Fibroblast of skin of back (primary cell): ENCODE results near the gene XYLT1.

Experiments used
- DNase-seq: peaks from one replicate; pipeline ENCODE4 v3.0.0-alpha.2; 2013

Gene XYLT1

DNA sequence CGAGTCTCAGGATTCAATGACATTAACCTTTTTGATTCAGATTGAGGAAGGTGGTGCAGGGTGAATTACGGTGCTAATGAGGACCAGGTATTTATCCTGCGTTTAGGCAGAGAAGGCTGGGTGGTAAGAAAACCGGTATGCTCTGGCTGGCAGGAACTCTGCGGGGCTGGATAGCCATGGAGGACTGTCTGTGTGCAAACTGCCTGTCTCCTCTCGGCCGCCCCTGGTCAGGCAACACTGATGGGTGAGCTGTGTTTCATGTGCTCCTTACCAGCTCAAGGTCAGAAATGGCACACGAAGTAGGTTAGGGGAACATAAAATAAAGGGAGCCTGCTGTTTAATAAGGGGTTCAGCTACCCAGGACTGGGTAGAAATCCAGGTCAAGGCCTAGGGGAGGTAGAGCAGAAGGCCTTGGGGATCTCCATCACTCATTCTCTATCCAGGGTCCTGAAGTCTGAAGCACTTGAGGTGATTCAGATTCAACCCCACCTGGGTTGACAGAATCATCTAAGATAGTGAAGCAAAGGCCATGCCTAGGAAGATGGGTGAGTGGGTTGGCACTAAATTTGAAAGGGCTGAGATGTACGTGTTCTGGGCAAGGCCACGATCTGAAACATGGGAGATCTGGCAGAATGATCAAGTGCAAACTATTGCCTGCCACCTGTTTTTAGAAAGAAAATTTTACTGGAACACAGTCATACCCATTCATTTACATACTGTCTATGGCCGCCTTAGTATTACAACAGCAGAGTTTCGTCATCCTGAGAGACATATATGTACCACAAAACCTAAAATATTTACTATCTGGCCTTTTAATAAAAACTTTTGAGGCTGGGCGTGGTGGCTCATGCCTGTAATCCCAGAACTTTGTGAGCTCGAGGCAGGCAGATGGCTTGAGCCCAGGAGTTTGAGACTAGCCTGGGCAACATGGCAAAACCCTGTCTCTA, 292.5 kb downstream of the XYLT1 start:
- peak; percentile 11 for DNase-seq

DNA sequence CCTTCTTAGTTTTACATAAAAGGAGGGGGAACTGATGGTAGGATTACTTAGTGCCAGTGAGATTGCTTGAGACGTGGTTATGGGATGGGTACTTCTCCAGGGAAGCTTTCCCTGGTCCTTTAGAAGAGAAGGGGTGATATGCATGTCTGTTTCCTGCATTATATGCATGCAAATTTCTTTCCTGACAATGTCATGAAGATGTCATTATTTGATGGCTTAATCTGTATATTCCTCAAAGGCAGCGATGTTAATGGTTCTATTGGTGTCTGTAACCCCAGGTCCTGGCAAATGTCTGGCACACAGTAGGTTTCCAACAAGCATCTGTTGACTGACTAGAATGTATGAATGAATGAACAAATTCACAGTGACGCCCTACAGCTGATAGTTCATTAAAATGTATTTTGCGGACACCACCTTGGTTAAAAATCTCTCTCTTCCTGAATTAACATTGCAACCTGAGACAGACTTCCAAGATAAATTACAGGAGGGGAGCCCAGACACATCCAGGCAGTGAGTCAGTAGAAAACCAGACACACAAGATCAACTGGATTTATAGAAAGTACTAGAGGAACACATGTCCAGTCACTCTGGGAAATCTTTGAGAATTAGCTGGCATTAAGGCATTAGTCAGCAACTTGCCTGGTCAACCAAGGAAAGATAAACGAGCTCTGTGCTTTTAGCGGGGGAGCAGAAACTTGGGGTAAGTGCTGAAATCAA, 293.4 kb downstream of the XYLT1 start:
- peak; percentile 41 for DNase-seq

DNA sequence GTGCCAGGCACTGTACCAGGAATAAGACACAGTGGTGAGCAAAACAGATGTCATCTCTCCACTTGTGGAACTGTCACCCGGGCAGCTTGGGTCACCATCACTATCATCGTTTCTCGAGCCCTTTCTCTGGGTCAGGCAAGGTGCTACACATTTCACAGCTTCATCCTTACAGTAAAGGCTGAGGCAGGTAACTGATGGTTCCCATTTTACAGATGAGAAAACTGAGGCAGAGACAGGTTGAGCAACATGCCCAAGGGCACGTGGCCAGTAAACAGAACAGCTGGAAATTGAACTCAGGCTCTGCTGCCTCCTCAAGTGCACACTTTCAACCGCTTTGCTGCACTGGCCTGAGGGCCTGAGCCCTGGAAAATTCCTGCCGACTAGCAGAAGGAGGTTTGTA, 294.6 kb downstream of the XYLT1 start:
- no peak for DNase-seq

DNA sequence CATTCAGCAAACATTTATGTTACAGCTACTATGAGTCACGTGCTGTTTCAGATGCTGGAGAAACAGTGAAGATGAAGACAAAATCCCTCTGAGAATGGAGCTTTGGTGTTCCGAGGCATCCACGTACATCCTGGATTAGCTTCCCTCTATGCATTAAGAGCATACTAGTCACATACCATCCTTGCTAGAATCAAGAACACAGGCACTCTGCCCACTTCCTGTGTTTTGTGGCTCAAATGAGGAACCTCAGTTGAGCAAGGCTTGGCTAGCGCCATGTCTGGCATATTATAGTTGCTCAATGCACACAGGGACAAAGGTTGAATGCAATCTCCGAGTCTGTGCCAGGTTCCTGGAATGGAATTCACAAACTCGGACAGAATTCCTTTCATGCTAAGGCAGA, 297.5 kb downstream of the XYLT1 start:
- peak; percentile 57 for DNase-seq

DNA sequence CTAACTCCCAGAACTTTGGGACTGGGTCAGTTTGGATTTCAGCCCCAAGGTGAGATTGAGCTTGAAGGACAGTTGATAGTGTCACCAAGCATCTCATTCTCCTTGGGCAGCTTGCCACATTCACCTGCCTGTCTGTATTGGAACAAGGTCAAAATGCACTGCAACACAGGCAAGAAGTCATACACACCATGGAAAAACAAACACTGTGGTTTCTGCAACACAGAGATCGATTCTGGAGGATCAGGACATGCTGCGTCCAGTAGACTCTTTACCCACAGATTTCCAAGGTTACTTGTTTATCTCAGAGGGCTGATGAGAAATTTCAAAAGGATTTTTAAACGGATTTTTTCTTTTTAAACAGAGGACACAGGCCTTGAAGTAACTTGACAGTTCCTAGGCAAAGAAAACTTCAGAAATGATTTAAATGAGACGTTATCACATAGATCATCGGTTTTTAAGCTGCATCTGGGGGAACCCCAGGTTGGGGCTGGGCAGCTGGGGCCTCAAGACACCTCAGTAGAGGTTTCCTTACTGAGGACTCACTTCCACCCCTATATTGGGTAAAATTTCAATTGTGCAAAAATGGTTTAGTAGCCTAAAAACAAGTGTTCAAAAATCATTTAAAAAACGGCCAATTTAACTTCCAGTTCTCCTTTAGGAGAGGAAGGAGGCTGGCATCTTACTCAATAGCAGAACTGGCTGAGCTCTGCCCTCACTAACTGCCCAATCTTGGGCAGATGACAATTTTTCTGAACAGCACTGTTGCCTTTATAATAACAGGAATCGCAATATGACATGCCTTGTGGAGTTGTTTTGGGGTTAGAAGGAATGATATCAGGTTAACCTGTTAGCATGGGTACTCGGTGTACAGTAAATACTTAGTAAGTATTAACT, 299.3 kb downstream of the XYLT1 start:
- no peak for DNase-seq

DNA sequence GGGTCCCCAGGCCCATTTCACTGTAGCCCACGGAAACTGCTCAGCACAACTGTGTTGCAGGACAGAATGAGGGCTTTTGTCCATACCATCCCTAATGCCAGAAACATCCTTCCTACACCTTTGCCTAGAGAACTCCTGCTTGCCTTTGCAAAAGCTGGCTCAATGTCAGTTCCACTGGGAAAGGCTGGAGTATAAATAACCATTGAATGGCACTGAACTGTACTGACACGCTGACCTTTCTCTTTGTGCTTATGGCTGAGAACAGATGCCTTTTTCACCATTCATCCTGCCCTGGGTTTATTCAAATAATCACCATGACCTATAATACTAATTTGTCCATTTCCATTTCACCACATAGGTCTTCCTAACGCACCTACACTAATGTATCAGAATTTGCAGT, 300.3 kb downstream of the XYLT1 start:
- no peak for DNase-seq

DNA sequence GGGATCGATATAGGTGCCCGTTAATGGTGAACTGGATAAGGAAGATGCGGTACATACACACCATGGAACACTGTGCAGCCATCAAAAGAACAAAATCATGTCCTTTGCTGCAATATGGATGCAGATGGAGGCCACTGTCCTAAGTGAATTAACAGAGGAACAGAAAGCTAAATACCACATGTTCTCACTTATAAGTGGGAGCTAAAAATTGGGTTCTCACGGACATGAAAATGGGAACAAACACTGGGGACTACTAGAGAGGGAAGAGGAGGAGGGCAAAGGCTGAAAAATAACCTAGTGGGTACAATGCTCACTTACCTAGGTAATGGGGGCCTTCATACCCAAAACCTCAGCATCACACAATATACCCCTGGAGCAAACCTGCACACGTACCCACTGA, 302.6 kb downstream of the XYLT1 start:
- DNase-seq, result no peak

DNA sequence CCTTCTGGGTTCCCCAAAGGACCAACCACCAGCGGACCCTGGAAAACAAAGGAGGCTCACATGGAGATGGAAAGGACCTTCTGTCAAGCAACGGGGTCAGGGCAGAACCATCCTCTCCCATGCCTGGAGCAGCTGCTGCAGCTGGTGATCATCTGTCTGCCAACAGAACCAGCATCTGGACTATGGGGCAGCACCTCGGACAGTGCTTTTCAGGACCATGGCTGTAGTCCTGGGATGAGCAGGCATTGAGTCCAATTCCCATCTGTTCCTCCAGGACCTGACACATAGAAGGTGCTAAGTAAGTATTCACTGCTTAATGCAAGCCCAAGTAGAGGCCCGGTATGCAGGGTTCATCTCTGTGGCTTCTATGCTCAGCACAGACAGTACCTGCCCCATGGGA, 304.7 kb downstream of the XYLT1 start:
- no peak for DNase-seq

DNA sequence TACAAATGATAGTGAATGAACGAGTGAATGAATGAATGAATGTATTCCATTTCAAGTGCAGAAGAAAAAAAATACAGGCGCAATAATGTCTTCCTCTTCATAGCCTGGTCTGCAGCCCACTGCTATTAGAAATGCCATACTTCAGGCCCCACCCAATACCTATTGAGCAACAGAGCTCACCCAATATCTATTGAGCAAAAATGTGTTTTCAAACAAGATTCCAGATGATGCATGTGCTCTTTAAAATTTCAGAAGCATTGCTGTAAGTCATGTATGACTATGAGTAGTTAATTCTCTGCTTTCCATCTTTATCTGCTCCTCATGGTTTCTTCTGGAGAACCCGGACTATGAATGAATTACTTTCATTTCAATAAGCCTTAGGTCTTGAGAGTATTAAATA, 308.2 kb downstream of the XYLT1 start:
- no peak for DNase-seq

DNA sequence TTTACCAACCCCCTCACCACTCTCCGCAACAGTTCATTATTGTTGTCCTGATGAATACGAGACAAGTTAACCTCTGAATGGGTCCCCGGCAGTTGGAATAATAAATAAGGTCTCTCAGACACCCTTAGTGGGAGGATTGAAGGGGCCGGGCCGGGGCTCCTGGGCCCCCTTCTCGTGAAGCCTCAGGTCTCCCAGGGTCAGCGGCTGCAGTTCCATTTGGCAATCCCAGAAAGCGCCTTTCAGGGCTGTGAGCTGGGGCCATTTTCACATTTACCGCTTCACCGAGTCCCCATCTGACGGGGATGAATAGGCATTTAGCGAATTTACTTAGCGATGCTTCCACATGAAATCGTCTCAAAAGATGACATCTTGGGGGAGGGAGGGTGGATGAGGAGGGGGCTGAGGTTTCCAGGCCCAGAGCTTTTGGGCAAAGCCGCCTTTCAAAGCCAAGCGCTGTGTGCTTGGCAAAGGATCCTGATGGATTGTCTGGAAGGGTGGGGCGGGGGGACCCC, 309.8 kb downstream of the XYLT1 start:
- no peak for DNase-seq

DNA sequence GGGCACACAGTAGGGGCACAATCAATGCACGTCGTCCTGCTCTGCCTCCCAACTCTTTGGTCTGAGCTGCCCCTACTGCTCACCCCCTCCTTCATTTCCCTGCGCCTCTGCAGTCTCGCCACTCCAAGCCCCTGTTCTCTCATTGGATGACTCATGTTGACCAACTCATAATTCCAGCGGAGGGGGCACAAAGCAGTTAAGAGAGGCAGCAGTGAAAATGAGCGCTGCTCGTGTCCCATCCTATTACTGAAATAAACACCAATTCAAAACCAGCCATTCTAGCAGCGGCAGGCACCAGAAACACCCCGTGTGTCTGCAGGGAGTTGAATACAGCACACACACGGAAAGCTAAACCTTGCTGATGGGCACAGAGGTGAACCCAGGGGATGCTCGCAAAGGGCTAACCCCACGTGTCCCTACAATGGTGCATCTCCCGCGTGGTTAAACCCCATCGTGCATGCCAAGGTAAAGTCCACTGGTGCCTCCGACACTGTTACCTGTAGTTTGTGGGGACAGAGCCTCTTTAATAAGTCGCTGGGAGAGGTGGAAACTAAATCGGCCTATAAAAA, 310.4 kb downstream of the XYLT1 start:
- DNase-seq, result peak; percentile 48

DNA sequence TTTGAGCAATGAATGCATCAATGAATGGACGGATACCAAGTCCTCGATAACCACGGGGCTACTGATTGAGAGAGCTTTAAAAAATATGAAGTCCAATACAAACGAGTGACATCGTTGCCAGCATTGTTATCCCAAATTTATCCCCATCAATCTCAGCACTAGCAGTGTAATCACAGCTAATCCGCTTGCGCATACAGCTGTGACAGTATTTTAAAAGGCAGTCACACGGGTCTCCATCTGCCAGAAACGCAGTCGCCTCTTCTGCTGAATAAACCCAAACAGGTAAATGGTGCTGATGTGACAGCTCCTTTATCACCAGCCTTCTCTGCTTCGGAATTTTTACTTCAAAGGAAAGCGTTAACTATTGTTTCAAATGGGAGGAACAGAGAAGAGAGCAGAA, 311.1 kb downstream of the XYLT1 start:
- DNase-seq, result no peak

DNA sequence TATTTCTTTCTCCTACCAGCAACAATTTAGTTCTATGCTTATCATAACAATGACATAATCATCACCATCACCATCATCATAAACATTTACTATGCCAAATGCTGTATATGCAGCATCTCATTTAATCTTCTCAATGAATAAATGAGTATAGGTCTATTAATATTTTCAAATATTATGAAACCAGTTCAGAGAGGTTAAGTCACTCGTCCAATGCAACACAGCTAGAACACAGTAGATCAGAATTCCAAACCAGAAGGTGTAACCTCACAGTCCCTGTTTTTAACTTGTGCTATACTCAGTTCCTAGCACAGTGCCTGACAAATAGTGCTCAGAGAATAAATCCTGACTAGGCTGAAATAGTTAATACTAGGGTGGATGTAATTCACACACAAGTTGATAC, 314.8 kb downstream of the XYLT1 start:
- no peak for DNase-seq

DNA sequence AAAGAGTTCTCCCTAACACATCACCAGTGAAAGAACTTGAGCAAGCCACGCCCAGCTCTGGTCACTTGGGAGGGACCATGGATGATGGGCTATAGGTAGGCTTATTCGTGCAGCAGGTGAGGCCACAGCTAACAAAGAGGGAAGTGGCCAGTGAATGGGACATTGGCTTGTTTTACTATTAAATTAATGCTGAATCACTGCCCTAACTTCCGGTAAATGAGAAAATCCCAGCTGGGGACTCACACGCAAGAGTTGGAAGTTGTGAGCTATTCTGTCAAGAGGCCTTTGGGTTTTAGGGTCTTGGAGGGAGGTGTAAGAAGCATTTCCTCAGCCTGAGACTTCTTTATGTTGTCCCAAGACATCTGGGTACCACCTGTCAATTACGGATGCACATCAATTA, 315.3 kb downstream of the XYLT1 start:
- peak; percentile 20 for DNase-seq

DNA sequence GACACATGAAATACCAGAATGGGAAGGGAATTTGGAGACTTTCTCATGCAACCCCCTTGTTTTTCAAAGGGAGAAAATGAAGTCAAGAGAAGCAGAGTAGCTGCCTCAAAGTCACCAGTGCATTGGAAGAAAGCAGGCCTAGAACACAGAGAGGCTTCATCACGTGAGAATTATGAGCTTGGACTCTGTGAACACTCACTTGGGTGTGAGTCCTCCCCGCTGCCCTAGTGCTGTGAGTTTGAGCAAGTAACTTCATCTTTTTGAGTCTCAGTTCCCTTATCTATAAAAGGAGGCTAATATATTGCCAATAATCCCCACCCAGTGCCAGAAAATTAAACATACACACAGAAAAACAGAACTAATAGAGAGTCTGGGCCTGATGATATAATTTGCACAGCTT, 315.8 kb downstream of the XYLT1 start:
- no peak for DNase-seq

DNA sequence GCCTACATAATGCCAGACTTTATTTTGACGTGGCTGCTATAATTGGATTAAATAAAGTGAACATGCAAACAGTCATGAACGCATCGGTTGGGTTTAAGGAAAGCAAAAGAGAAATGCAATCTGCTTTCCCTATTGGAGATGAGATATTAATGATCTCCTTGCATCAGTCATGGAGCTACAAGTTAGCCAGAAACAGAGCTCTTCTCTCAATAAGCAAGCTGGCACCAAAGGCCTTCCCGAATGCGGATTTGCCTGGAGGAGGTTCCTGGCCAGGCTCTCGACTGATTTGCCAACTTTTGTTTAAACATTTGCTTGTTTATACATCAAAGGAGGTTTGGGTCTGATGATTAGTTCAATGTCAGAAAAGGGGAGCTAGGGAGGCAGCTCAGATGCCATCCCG, 318.4 kb downstream of the XYLT1 start:
- no peak for DNase-seq

DNA sequence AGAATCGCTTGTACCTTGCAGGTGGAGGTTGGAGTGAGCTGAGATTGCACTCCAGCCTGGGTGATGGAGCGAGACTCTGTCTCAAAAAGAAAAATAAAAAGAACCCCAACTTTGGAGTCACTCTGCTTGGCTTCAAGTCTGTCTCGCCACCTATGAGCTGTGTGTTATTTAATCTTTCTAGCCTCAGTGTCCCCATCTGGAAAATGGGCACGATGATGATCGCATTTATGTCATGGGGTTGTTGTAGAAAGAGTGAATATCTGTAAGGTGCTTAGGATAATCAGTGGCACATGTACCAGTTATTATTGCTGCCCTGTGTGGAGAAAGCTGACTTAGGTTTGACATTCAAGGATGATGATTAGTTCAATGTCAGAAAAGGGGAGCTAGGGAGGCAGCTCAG, 319.4 kb downstream of the XYLT1 start:
- DNase-seq, result no peak

DNA sequence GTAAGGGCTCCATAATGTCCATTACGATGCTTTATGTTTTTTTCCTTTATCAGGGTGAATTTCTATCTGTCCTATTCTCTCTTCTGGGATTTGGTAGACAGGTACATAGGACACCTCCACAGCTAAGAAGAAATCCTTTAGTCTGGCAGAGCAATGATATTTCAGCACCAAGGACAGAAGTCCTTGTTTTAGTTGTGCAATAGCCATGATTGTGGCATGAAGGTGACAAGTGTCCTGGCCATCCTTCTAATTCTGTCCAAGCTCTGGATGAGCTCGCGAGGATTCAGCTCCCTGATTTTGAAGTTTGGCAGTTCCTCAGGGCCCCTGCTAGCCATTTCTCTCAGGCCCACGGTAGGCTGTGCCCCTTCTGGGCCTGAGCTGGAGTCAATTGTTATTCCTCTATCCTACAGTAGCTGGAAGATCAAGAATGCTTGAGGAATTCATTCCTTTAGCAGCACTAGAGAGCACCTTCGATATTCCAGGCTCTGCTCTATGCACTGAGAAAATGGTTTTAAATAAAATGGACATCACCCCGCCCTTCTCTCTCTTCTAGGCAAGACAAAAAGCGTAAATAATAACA, 320.8 kb downstream of the XYLT1 start:
- peak; percentile 7 for DNase-seq

DNA sequence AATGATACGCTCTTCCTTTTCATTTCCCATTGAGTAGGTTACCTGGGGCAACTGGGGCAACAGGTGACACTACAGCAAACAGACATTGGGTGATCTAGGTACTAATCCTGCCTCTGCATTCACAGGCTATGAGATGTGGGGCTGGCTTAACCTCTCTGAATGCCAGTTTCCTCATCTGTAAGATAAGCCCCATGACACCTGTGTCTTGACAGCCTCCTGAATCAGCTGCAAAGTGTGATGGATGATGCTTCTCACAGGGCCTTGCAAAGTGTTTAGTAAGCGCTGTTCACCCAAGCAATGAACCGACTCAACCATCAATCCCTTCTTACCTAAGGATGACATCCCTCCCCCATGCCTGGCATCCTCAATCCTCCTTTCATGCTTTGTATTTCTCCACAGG, 322.8 kb downstream of the XYLT1 start:
- no peak for DNase-seq

DNA sequence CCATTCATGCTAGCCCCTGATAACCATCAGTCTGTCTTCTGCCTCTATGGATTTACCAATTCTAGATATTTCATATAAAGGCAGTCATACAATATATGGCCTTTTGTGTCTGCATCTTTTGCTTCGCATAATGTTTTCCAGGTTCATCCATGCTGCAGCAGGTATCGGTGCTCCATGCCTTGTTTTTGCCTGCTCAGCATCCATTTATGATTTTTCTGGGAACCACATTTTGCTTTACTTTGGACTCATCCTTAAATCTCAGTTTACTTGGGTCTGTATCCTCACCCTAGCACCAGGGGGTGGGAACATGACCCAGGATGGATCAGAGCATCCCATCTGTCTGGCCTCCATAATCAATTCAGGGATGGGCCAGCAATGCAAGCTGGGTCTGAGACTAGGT, 325.7 kb downstream of the XYLT1 start:
- no peak for DNase-seq

DNA sequence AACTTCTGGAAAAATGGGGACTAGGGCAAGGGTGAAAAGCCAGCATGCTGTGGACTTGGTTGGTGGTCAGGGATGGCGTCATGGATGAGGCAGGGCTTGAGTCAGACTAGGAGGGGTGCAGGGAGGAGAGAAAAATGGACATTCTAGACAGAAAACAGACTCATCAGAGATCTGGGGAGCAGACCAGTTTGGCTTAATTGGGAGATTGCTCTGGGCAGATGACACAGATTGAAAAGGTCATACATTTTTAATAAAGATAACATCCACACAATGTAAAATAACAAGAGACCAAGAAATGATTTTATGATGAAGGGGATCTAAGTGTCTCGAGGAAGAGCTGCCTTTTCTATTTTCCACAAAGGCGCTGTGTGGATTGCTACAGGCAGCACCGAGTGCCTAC, 326.3 kb downstream of the XYLT1 start:
- DNase-seq, result no peak
